Bronchial epithelial cell (primary cell): ENCODE measurements around the gene PIM1. TPM values are rescaled to one million over a fixed set of nuclear protein-coding genes. Genes with fewer than 3 reads are reported as not detected.
"Not testable (repeated sequence)": the region's sequence is repeated elsewhere in the genome, so short reads cannot be mapped to it uniquely, and the experiment has no call there.

ENCODE experiments used
- DNase-seq: peaks from one replicate; pipeline ENCODE4 v3.0.0-alpha.2; 2010; ENCODE audit warnings: low read depth
- FAIRE-seq: peaks from 2 replicates; lab custom pipeline; 2011; peaks lifted over from hg19 to GRCh38; lab: Jason Lieb, UNC
- H3K27me3 ChIP-seq: 2 replicates; pipeline ENCODE4 v1.5.1; 2011; ENCODE audit warnings: low read length; ENCODE audit not compliant: control insufficient read depth, insufficient read depth
- H3K36me3 ChIP-seq: 2 replicates; pipeline ENCODE4 v1.5.1; 2011; ENCODE audit warnings: low read length; ENCODE audit not compliant: control insufficient read depth, insufficient read depth
- H3K4me3 ChIP-seq: 2 replicates; pipeline ENCODE4 v1.5.1; 2011; ENCODE audit warnings: mild to moderate bottlenecking, low read depth, low read length, control low read depth
- CTCF ChIP-seq: IDR thresholded peaks from 2 replicates; pipeline ENCODE4 v1.5.1; 2011; ENCODE audit warnings: mild to moderate bottlenecking, moderate library complexity, low read length, control low read depth, inconsistent platforms; ENCODE audit not compliant: insufficient read depth, severe bottlenecking
- total RNA-seq: library from RNA; depleted of rRNA; stranded (reverse); fragments of >200 nt; gene quantifications from 2 replicates; pipeline ENCODE4 v1.2.1, GENCODE V29; 2014

The PIM1 gene
- total RNA-seq, 1 donor from 2014 or later: 29.2 TPM

- no peak for TF ChIP-seq CTCF
- DNase-seq (no peak), FAIRE-seq (no peak)
Observed at GRCh38 chr6:37182736-37183590, 13.0 kb downstream of the PIM1 start.

GRCh38 chr6:37185949-37186720 lies 16.2 kb downstream of the PIM1 start:
- not testable (repeated sequence) for H3K4me3 ChIP-seq, H3K27me3 ChIP-seq, DNase-seq, FAIRE-seq, H3K36me3 ChIP-seq

More at GRCh38 chr6:37182736-37183590, 13.0 kb downstream of the PIM1 start:
- H3K36me3 ChIP-seq: no peaks in the 10 kb centered on the region
- H3K27me3 ChIP-seq: no peaks in the 10 kb centered on the region
- no peak overlapping the region for H3K4me3 ChIP-seq

GRCh38 chr6:37187321-37188022 lies 17.5 kb downstream of the PIM1 start:
- no peaks in the 10 kb centered on the region for H3K36me3 ChIP-seq
- FAIRE-seq (no peak), DNase-seq (no peak)
- TF ChIP-seq CTCF: no peak
- H3K27me3 ChIP-seq: no peaks in the 10 kb centered on the region
- H3K4me3 ChIP-seq: no peak overlapping the region

- H3K27me3 ChIP-seq: no peaks in the 10 kb centered on the region
- H3K36me3 ChIP-seq: no peaks in the 10 kb centered on the region
- no peak for TF ChIP-seq CTCF
- DNase-seq (no peak), FAIRE-seq (no peak)
- H3K4me3 ChIP-seq: no peak overlapping the region
Observed at GRCh38 chr6:37188962-37189510, 19.1 kb downstream of the PIM1 start.

- DNase-seq (no peak), FAIRE-seq (no peak)
- Histone ChIP-seq H3K27me3 (no peaks in the 10 kb centered on the region), H3K36me3 (no peaks in the 10 kb centered on the region), H3K4me3 (no peak overlapping the region)
- no peak for TF ChIP-seq CTCF
Observed at GRCh38 chr6:37190159-37190535, 20.2 kb downstream of the PIM1 start.
